IPS-NIHi7 (cell line): ENCODE data around the gene PMVK.
"Not testable (repeated sequence)": the region's sequence is repeated elsewhere in the genome, so short reads cannot be mapped to it uniquely, and the experiment has no call there.

Source experiments
- DNase-seq: peaks from one replicate; pipeline ENCODE4 v3.0.0; 2012; ENCODE audit warnings: mixed read lengths; ENCODE audit errors: extremely low spot score

PMVK gene

GRCh38 chr1:154936555-154937084, at the start of gene PMVK:
PMVK (minus strand) TSS chr1:154936719; CDS start chr1:154936685, 34 bp downstream.
- peak; percentile 97 for DNase-seq

DNA sequence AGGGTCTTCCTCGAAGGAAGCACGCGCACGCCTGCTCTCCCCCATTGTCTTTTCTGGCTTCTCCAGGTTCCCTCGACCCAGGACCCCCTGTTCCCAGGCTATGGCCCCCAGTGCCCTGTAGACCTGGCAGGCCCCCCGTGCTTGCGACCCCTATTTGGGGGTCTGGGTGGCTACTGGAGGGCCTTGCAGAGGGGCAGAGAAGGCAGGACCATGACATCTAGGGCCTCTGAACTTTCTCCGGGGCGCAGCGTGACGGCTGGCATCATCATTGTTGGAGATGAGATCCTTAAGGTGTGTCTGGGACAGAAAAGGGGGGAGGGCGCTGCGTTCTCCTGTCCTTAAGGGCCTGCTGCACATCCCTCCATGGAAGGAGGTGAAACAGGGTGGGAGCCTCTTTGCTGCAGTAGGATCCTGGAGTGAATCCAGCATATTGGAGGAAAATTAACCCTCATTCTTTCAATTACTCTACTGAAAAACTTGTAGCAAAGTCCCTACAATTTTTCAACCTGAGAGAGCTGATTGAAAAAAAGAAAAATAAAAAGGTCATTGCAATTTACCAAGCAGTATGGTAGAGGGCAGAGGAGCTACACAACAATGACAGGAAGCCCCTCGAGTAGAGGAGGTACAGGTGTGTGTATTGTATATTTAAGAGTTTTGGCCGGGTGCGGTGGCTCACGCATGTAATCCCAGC, 47.4 kb upstream of the PMVK start:
- DNase-seq = no peak

GRCh38 chr1:154982897-154983648, 46.6 kb upstream of the PMVK start, which contains the start of gene FLAD1:
FLAD1 (plus strand) TSS chr1:154983344; CDS start chr1:154983695, 351 bp downstream.
- peak; percentile 95 for DNase-seq

GRCh38 chr1:154982341-154982740, 45.8 kb upstream of the PMVK start:
- DNase-seq = no peak

GRCh38 chr1:154978360-154978759, 41.8 kb upstream of the PMVK start:
- no peak for DNase-seq

GRCh38 chr1:154977762-154978161, 41.2 kb upstream of the PMVK start:
- not testable (repeated sequence) for DNase-seq

DNA sequence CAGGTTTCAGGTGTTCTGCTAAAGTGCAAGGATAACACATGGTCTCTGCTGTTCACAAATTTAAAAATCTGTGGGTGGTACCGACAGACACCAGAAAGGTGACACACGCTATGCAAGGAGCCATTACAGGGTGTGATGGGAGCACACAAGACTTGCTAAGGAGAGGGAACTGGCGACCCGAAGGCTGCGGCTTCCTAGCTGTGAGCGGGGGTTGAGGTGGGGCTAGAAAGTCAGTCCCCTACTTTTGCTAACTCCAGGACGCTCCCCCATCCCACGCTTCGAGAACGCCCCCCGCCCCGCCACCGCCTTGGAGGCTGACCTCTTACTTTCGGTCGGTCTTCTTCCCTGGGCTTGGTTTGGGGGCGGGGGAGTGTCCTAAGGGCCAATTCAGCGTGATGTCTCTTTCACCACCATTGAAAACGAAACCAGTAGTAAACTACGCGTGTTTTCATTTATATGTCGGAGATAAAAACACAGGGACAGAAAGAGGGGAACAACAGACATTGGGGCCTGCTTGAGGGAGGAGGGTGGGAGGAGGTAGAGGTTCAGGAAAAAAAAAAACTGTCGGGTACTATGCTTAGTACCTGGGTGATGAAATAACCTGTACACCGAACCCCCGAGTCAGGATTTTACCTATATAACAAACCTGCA, 39.0 kb upstream of the PMVK start:
- DNase-seq = no peak

DNA sequence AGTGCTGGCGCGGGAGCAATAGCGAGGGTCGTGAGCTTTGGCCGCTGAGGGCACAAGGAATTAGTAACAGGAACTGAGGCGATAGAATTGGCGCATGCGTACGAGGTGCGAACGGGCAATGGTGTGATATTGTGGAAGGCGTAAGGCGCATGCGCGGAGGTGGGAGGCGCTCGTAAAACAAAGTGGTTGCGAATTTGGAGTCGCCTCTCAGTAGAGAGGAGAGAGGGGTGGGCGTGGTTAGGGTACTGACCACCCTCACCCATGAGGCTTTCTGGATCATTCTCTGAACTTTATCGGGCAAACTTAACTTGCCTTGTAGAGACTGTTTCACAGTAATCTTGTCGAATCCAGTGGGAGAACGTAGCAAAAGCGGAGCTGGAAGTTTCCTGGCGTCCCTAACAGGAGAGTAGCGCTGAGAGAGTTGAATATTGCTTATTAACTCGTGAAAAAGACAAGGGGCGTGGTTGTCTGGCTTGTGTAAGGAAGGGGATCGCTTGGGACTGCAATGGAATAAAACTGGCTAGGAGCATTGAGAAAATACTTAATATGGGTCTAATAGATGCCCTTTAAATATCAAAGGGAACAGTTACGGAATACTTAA, 38.4 kb upstream of the PMVK start:
- DNase-seq = peak; percentile 84

GRCh38 chr1:154974102-154974807, 37.7 kb upstream of the PMVK start, which contains the start of gene CKS1B:
CKS1B (plus strand) TSS chr1:154974681; CDS start chr1:154974746, 65 bp downstream.
- DNase-seq = peak; percentile 86

GRCh38 chr1:154973344-154974101, 37.0 kb upstream of the PMVK start:
- DNase-seq = peak; percentile 65

GRCh38 chr1:154972517-154973343, 36.2 kb upstream of the PMVK start:
- peak; percentile 69 for DNase-seq

DNA sequence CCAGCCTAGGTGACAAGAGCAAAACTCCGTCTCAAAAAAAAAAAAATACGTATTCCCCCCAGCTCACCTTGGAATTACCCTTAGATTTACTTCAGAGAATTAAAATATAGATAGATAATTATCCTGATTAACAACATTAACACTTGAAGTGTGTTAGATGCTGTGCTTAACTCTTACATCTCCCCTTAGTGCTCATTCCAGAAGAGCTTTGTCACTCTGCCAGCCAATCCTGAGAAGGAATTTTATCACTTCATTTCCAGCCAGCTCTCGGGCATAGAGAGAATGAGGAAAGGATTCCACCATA, 35.6 kb upstream of the PMVK start:
- no peak for DNase-seq

- DNase-seq = no peak
Measured at GRCh38 chr1:154971341-154971998, 35.0 kb upstream of the PMVK start.

DNA sequence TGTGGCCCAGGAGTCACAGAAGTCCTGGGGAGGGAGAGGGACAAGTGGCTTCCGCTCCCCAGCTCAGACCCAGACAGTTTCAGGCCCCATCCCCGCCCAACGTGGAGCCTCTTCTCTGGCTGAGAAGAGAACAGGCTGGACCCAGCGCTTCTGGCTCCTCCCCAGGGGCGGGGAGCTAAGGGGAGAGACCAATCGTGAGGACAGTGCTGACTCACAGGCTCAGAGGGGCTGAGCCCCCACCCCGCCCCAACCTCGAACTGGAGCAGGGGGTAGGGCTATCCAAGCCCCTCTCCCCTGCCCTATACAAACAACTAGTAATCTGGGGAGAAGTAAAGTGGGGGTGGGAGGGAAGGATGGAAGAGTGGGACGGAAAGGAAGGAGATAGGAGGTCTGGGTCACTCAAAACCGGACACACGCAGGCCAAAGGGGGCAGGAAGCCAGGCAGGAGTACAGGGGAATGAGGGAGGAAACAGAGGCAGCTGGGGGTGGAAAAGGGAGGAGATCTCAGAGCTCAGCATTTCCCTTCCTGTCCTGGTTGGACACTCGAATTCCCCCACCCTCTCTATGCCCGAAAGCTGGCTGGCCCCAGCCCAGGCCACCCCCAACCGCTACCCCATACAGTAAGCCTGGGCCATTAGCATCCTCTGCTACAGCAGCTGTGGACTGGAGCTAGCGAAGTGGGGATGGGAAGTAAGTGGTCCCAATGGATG, 34.3 kb upstream of the PMVK start, which contains the start of gene SHC1:
TSS of gene SHC1 (minus strand) at position 117 of the 710 bp plus-strand sequence. CDS start 221 bp downstream, outside the sequence.
- DNase-seq = peak; percentile 91

GRCh38 chr1:154969860-154970452, 33.4 kb upstream of the PMVK start:
- DNase-seq = no peak

DNA sequence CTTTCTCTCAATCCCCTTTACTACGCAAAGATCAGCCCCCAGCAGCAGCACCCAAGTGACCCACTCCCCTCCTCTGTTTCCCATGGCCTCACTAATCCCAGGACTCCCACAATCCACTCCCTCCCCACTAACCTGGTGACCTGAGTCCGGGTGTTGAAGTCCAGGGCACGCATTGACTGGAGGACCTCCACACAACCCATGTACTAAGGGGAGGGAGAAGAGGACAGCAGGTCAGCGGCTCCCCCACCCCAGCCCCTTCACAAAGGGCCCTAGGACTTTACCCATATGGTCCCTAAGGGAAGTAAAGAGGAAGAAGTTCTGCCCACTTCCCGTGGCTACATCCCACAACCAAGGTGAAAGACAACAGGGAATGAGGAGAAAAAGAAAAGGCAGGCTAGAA, 32.7 kb upstream of the PMVK start:
- no peak for DNase-seq

GRCh38 chr1:154968731-154969130, 32.2 kb upstream of the PMVK start:
- DNase-seq = no peak
